ENCODE results near the gene SUCO.

The SUCO gene

DNA sequence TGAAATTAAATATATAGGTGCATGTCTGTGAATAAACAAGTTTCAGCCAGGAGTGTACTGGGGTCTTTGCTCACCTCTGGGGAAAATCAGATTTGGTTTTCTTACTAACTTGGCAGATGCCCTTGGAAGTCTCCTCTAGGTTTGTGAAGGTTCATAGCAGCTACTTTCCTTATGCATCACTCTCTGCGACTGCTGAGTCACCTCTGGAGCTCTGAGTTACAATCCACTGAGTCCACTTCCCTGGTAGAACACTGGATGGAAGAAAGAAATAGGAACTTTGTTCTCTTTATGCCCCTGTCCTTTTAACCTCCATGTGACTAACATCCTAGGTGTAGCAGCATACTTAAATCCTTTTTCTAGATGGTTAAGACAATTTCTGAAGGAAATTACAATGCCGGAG, 121.6 kb downstream of the SUCO start:
- DNase-seq, result no peak

DNA sequence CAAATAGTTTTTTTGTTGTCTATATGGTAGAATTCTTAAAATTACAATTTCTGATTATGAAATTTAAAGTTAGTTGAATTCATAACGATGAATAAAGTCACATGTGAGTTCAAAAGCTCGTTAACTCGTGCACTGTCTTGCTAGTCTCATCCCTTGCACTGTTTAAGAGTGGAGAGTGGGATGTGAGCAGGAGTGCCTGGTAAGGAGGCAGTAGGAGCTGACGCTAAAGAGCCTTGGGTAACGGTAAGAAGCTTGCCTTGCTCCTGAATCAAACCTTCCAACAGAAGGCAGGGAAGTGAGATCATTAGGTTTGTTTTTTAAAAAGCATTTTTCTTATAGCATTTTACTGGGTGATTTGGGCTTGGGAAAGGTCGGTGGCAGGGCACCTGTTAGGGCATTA, 123.6 kb downstream of the SUCO start:
- no peak for DNase-seq

DNA sequence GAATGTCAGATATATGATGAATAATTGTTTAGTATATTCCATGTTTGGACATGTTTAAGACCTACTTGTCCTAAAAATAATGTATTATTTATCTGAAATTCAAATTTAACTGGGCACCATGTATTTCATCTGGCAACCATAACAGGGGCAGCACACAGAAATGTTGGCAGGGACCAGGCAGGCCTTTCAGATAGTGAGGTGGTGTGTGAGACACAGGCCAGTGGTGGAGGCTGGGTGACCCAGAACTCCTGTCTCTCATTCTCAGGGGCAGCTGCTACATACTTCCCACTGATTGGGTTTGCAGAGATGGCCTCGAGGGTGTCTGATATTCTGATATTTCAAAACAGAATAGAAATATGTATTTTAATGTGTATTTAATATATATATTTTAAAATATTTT, 124.6 kb downstream of the SUCO start:
- no peak for DNase-seq

- DNase-seq, result no peak
Measured at GRCh38 chr1:172658871-172659453, 126.0 kb downstream of the SUCO start, which contains the start of gene FASLG. FASLG (plus strand) TSS chr1:172659103; CDS start chr1:172659202, 99 bp downstream.

DNA sequence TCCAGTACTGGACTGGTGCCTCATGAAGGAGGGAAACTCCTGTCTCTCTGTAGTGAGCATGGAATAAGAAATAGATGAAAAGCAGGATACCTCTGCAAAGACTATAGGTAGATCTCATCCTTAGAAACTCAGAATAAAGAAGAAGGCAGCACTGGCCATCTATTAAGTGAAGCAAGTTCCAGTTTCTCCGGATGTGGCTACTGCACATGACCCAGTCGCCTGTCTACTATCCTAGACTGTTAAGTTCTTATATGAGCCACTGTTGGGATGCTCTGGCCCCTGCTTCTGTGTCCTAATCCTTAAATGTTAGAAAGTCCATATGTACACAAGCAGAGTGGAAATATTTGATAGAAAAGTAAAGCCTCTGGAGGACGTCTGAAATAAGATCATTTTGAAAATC, 128.2 kb downstream of the SUCO start:
- no peak for DNase-seq

Data from NCI-H187 treated with DMSO at 0.1 percent for 48 hours (cell line).